ENCODE data around the gene PIP5K1C. TPM values are rescaled to one million over a fixed set of nuclear protein-coding genes. Genes with fewer than 3 reads are reported as not detected.

Gene PIP5K1C
- polyA plus RNA-seq, 1 donor from 2014 or later: 7.1 TPM

Other genes starting within 250 kb of the PIP5K1C start
- not detected in 2 replicates for gene SMIM24, start 219.9 kb downstream of the PIP5K1C start, polyA plus RNA-seq
- gene SMIM44, start 217.0 kb downstream of the PIP5K1C start, polyA plus RNA-seq: not detected in 2 replicates
- gene DOHH, start 199.8 kb downstream of the PIP5K1C start, polyA plus RNA-seq: 18.9 and 20.3 TPM in 2 replicates
- 55.7 and 62.8 TPM in 2 replicates for gene FZR1, start 194.2 kb downstream of the PIP5K1C start, polyA plus RNA-seq
- 1.2 TPM in 1 of 2 replicates, not detected in the other for gene TEKTIP1, start 161.3 kb downstream of the PIP5K1C start, polyA plus RNA-seq
- gene MFSD12, start 142.9 kb downstream of the PIP5K1C start, polyA plus RNA-seq: 38.5 and 41.4 TPM in 2 replicates
- gene HMG20B, start 127.5 kb downstream of the PIP5K1C start, polyA plus RNA-seq: 17.3 and 22.6 TPM in 2 replicates
- gene GIPC3, start 115.0 kb downstream of the PIP5K1C start, polyA plus RNA-seq: not detected in 2 replicates
- gene TBXA2R, start 93.6 kb downstream of the PIP5K1C start, polyA plus RNA-seq: not detected in 2 replicates
- 21.4 and 26.6 TPM in 2 replicates for gene CACTIN, start 73.7 kb downstream of the PIP5K1C start, polyA plus RNA-seq
- 0.15 TPM in 1 of 2 replicates, not detected in the other for gene TJP3, start 7.9 kb upstream of the PIP5K1C start, polyA plus RNA-seq
- 37.1 and 56.3 TPM in 2 replicates for gene APBA3, start 61.2 kb upstream of the PIP5K1C start, polyA plus RNA-seq
- gene MRPL54, start 62.2 kb upstream of the PIP5K1C start, polyA plus RNA-seq: 74.7 and 83.8 TPM in 2 replicates
- gene RAX2, start 71.8 kb upstream of the PIP5K1C start, polyA plus RNA-seq: not detected in 2 replicates
- 2.6 and 4.1 TPM in 2 replicates for gene MATK, start 85.9 kb upstream of the PIP5K1C start, polyA plus RNA-seq
- gene ZFR2, start 168.6 kb upstream of the PIP5K1C start, polyA plus RNA-seq: 9.0 and 16.9 TPM in 2 replicates
- gene ATCAY, start 180.2 kb upstream of the PIP5K1C start, polyA plus RNA-seq: 73.8 and 85.0 TPM in 2 replicates
- not detected in 2 replicates for gene NMRK2, start 232.6 kb upstream of the PIP5K1C start, polyA plus RNA-seq